OCI-LY7 (cell line): ENCODE measurements around the gene SLC2A3. TPM values are rescaled to one million over a fixed set of nuclear protein-coding genes. Genes with fewer than 3 reads are reported as not detected.
"Not testable (repeated sequence)": the region's sequence is repeated elsewhere in the genome, so short reads cannot be mapped to it uniquely, and the experiment has no call there.

Experiments
- BruUV-seq: library from RNA; stranded (reverse); fragments of 400-500 nt; replicated peaks from 2 replicates; lab custom pipeline; 2021; lab: Mats Ljungman, UMichigan
- CTCF ChIA-PET: fragments of 300-600 bp; sonication (Branson Sonifier 250); formaldehyde crosslinking; loops from one replicate; lab custom pipeline; 2022; ENCODE audit warnings: antibody characterized with exemption; ENCODE audit not compliant: unreplicated experiment; lab: Charles Lee
- POLR2A ChIA-PET: fragments of 300-600 bp; sonication (Branson Sonifier 250); formaldehyde crosslinking; loops from one replicate; lab custom pipeline; 2022; ENCODE audit warnings: antibody characterized with exemption; lab: Charles Lee
- DNase-seq: peaks from one replicate; pipeline ENCODE4 v3.0.0-alpha.2; 2015; ENCODE audit warnings: low spot score
- H2AFZ ChIP-seq: fragments of 200-600 bp; sonication (generic), shearing (Covaris generic); 2 replicates; pipeline ENCODE4 v1.6.1; 2014; ENCODE audit warnings: mild to moderate bottlenecking, antibody characterized with exemption, low read length, moderate library complexity
- H3K27ac ChIP-seq: fragments of 200-600 bp; sonication (generic); 2 replicates; pipeline ENCODE4 v1.5.1; 2014; ENCODE audit warnings: mixed run types, low read depth, mild to moderate bottlenecking, moderate library complexity, low read length, inconsistent platforms; ENCODE audit not compliant: poor library complexity, severe bottlenecking
- H3K36me3 ChIP-seq: fragments of 200-600 bp; sonication (generic); 2 replicates; pipeline ENCODE4 v1.6.1; 2014; ENCODE audit warnings: mild to moderate bottlenecking, antibody characterized with exemption, low read length, moderate library complexity, mixed read lengths; ENCODE audit not compliant: insufficient read depth
- H3K4me1 ChIP-seq: fragments of 200-600 bp; sonication (generic); 2 replicates; pipeline ENCODE4 v1.5.1; 2014; ENCODE audit warnings: mild to moderate bottlenecking, low read length; ENCODE audit not compliant: insufficient read depth, poor library complexity, severe bottlenecking
- H3K4me2 ChIP-seq: fragments of 200-600 bp; sonication (generic); 2 replicates; pipeline ENCODE4 v1.6.1; 2014; ENCODE audit warnings: mild to moderate bottlenecking, low read length
- H3K4me3 ChIP-seq: fragments of 200-600 bp; sonication (generic); 2 replicates; pipeline ENCODE4 v1.5.1; 2014; ENCODE audit warnings: mild to moderate bottlenecking, low read depth, low read length; ENCODE audit not compliant: poor library complexity, severe bottlenecking
- H3K79me2 ChIP-seq: fragments of 200-600 bp; sonication (generic); 2 replicates; pipeline ENCODE4 v1.6.1; 2016; ENCODE audit warnings: low read depth, mild to moderate bottlenecking, low read length, moderate library complexity, mixed read lengths; ENCODE audit not compliant: insufficient read depth
- H3K9me2 ChIP-seq: fragments of 200-600 bp; sonication (generic); 2 replicates; pipeline ENCODE4 v1.6.1; 2016; ENCODE audit warnings: mild to moderate bottlenecking, low read length, mixed read lengths; ENCODE audit not compliant: insufficient read depth
- H3K9me3 ChIP-seq: fragments of 200-600 bp; sonication (generic); 2 replicates; pipeline ENCODE4 v1.6.1; 2014; ENCODE audit warnings: mild to moderate bottlenecking, mixed run types, low read length, mixed read lengths
- H4K20me1 ChIP-seq: fragments of 200-600 bp; sonication (generic); 2 replicates; pipeline ENCODE4 v1.6.1; 2014; ENCODE audit warnings: mild to moderate bottlenecking, antibody characterized with exemption, low read length, moderate library complexity, mixed read lengths; ENCODE audit not compliant: insufficient read depth
- EZH2phosphoT487 ChIP-seq: fragments of 200-600 bp; sonication (generic); IDR thresholded peaks from 2 replicates; pipeline ENCODE4 v1.6.1; 2018; ENCODE audit warnings: low read depth, borderline replicate concordance, mild to moderate bottlenecking, mixed run types, antibody characterized with exemption, low read length, moderate library complexity, mixed read lengths
- intact Hi-C: fragments of 100-400 bp; cut with micrococcal nuclease; formaldehyde crosslinking; loops from one replicate; pipeline ENCODE4 v1.10.0; 2022; ENCODE audit not compliant: unreplicated experiment
- total RNA-seq, 2 experiments: library from RNA; depleted of rRNA in 1 of 2; stranded (reverse); fragments of >200 nt in 1 of 2; shearing (Covaris generic) in 1 of 2; gene quantifications; 2 replicates each; pipeline ENCODE4 v1.2.3, GENCODE V29; 2014 to 2022
- TF ChIP-seq, protein P1 (sequence below): fragments of 200-600 bp; sonication (generic); conservative IDR thresholded peaks from 2 replicates; pipeline ENCODE4 v1.5.1; 2014; ENCODE audit warnings: mild to moderate bottlenecking, antibody characterized with exemption, low read length, moderate library complexity, mixed read lengths

The SLC2A3 gene
- total RNA-seq, 2 experiments from 2014 or later: 3.9 to 17.9 TPM

DNA sequence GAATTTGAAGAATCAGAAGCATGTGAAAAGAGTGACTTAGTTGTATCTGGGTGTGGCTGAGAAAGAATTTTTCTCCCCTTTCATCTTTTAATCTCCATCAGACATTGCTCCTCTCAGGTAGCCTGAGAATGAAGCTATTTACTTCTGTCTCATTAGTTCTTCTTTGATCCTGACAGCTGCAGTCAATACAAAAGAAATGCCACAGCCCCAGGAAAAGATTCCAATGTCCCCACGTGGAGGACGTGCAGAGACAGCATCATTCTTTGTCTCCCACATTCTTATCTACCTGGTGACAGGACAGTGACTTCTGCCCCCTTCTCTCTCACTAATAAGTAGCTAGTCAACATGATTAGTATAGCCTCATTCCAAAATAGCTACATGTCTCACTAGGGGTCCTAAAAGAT, 46.3 kb upstream of the SLC2A3 start:
- POLR2A ChIA-PET: interaction anchor here (1.2 to 2.5 kb wide), 2 partner anchors 12 to 21 kb away, joined by 5 to 7 read pairs; no protein-coding TSS in a partner anchor

DNA sequence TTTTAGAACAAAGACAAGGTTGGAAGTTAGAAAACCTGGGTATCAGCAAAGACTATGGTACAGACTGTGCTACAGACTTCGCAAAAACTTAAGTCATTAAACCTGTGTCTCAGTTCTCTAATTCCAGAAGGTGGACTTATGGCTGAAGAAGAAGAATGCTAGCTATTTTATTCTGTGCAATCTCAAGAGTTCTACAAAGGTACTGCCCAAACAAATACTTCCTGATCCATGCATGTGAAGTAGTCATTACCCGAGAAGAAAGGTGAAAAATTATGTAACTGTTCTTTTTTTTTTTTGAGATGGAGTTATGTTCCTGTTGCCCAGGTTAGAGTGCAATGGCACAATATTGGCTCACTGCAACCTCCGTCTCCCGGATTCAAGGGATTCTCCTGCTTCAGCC, 45.5 kb upstream of the SLC2A3 start:
- BruUV-seq: no TSS peak
- DNase-seq: no peak
- TF ChIP-seq, protein P1, sequence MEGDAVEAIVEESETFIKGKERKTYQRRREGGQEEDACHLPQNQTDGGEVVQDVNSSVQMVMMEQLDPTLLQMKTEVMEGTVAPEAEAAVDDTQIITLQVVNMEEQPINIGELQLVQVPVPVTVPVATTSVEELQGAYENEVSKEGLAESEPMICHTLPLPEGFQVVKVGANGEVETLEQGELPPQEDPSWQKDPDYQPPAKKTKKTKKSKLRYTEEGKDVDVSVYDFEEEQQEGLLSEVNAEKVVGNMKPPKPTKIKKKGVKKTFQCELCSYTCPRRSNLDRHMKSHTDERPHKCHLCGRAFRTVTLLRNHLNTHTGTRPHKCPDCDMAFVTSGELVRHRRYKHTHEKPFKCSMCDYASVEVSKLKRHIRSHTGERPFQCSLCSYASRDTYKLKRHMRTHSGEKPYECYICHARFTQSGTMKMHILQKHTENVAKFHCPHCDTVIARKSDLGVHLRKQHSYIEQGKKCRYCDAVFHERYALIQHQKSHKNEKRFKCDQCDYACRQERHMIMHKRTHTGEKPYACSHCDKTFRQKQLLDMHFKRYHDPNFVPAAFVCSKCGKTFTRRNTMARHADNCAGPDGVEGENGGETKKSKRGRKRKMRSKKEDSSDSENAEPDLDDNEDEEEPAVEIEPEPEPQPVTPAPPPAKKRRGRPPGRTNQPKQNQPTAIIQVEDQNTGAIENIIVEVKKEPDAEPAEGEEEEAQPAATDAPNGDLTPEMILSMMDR: no peak
- no peak for TF ChIP-seq EZH2phosphoT487
- H3K27ac ChIP-seq: no peak overlapping the region
- POLR2A ChIA-PET: interaction anchor here (0.6 to 2.5 kb wide), 4 partner anchors 13 to 45 kb away, joined by 3 to 7 read pairs (median 4); no protein-coding TSS in a partner anchor
- no peak overlapping the region for H3K4me2 ChIP-seq
- no peak overlapping the region for H2AFZ ChIP-seq
- no peaks in the 10 kb centered on the region for H3K79me2 ChIP-seq
- H3K36me3 ChIP-seq: no peaks in the 10 kb centered on the region
- H3K9me3 ChIP-seq: no peaks in the 10 kb centered on the region
- H3K4me1 ChIP-seq: peaks cover 16% of the 10 kb centered on the region
- H4K20me1 ChIP-seq: no peaks in the 10 kb centered on the region
- no peak overlapping the region for H3K4me3 ChIP-seq
- CTCF ChIA-PET: no interaction called here
- H3K9me2 ChIP-seq: no peaks in the 10 kb centered on the region
- intact Hi-C loops: no loop called here

More for the DNA sequence above, 46.3 kb upstream of the SLC2A3 start:
- H3K4me2 ChIP-seq, BruUV-seq, H3K4me3 ChIP-seq, H3K4me1 ChIP-seq, H3K27ac ChIP-seq, H3K9me3 ChIP-seq, H3K9me2 ChIP-seq, H3K79me2 ChIP-seq, H2AFZ ChIP-seq, DNase-seq, intact Hi-C loops, H3K36me3 ChIP-seq, H4K20me1 ChIP-seq: not testable (repeated sequence)
- CTCF ChIA-PET: interaction anchor here (1.5 kb wide), 1 partner anchor 49 kb away, joined by 3 read pairs; no protein-coding TSS in a partner anchor

- H3K9me2 ChIP-seq, H3K9me3 ChIP-seq, H3K79me2 ChIP-seq, H4K20me1 ChIP-seq, CTCF ChIA-PET, H3K36me3 ChIP-seq, BruUV-seq: not testable (repeated sequence)
- H3K4me3 ChIP-seq: peak overlapping the region; percentile 23
- intact Hi-C loops: loop anchor here (1.0 kb wide), 1 partner anchor 41 kb away; the partner anchor contains the start of gene SLC2A3
- peaks cover 20% of the 10 kb centered on the region for H3K4me1 ChIP-seq
- POLR2A ChIA-PET: interaction anchor here (0.7 to 1.2 kb wide), 6 partner anchors 13 to 1540 kb away, joined by 3 to 5 read pairs (median 3); no protein-coding TSS in a partner anchor
- peak overlapping the region; percentile 42 for H3K4me2 ChIP-seq
- peak overlapping the region; percentile 73 for H3K27ac ChIP-seq
- peak overlapping the region; percentile 74; the same call in 1 of the 2 replicates for H2AFZ ChIP-seq
- DNase-seq: peak; percentile 71
Measured at GRCh38 chr12:7977351-7978124, 41.6 kb upstream of the SLC2A3 start.
